GM12891 (cell line): ENCODE measurements around the gene PRRX2.

Experiments used
- POLR2A ChIP-seq: IDR thresholded peaks from 2 replicates; pipeline ENCODE4 v1.6.1; 2011; ENCODE audit warnings: low read depth, low read length, control low read depth
- POLR2AphosphoS5 ChIP-seq: IDR thresholded peaks from 2 replicates; pipeline ENCODE4 v1.6.1; 2011; ENCODE audit warnings: low read depth, low read length, control low read depth

DNA sequence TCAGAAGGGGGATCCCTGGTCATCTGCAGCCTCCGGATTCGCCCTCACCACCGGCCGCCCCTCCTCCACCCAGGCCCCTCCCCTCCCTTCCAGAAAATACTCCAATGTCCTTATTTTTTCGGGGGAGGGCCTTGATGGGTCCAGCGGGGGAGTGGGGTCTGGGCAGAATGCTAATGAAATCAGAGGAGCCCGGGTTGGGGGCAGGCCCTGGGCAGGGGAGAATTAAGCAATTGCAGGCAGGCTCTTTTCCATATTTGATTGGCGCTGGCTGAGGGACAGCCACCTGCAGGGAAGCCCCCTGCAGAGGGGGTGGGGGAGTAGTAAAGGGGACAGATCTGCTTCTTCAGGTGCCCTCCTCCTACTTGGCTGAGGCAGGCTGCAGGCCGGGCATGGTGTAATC lies 21.3 kb downstream of the PRRX2 start:
- TF ChIP-seq POLR2A, result no peak
- TF ChIP-seq POLR2AphosphoS5, result no peak
